Forelimb muscle (tissue), 1 donor: ENCODE data around the gene SIPA1L3. TPM values are rescaled to one million over a fixed set of nuclear protein-coding genes. Genes with fewer than 3 reads are reported as not detected.

Source experiments
- DNase-seq: peaks from one replicate; pipeline ENCODE4 v3.0.0-alpha.2; 2013; ENCODE audit warnings: low read depth
- polyA plus RNA-seq: library from polyadenylated mRNA; unstranded; fragments of 120-200 nt; gene quantifications from one replicate; pipeline ENCODE4 v1.2.1, GENCODE V29; 2013; ENCODE audit not compliant: insufficient read length

The SIPA1L3 gene
- polyA plus RNA-seq, 1 donor: 9.8 TPM

GRCh38 chr19:37947778-37948177 is 40.8 kb downstream of the SIPA1L3 start:
- DNase-seq: no peak

- DNase-seq: no peak
These were observed 41.4 kb downstream of the SIPA1L3 start for GRCh38 chr19:37948362-37948761.

GRCh38 chr19:37950471-37951175 is 43.6 kb downstream of the SIPA1L3 start:
- no peak for DNase-seq

GRCh38 chr19:37951816-37952210 is 44.8 kb downstream of the SIPA1L3 start:
- no peak for DNase-seq

- DNase-seq: no peak
These were observed 46.3 kb downstream of the SIPA1L3 start for GRCh38 chr19:37953171-37953917.

- DNase-seq: no peak
These were observed 46.9 kb downstream of the SIPA1L3 start for GRCh38 chr19:37953918-37954303.

- DNase-seq: no peak
These were observed 47.4 kb downstream of the SIPA1L3 start for GRCh38 chr19:37954421-37954874.

- DNase-seq: no peak
These were observed 49.0 kb downstream of the SIPA1L3 start for GRCh38 chr19:37955986-37956385.

- DNase-seq: no peak
These were observed 50.2 kb downstream of the SIPA1L3 start for GRCh38 chr19:37957176-37957575.

GRCh38 chr19:37959665-37960114 is 52.7 kb downstream of the SIPA1L3 start:
- no peak for DNase-seq

- no peak for DNase-seq
These were observed 54.2 kb downstream of the SIPA1L3 start for GRCh38 chr19:37961198-37961597.

GRCh38 chr19:37963190-37963936 is 56.4 kb downstream of the SIPA1L3 start:
- DNase-seq: no peak

- DNase-seq: no peak
These were observed 57.1 kb downstream of the SIPA1L3 start for GRCh38 chr19:37964109-37964508.

GRCh38 chr19:37966211-37966661 is 59.2 kb downstream of the SIPA1L3 start:
- no peak for DNase-seq

- DNase-seq: no peak
These were observed 59.7 kb downstream of the SIPA1L3 start for GRCh38 chr19:37966662-37967231.

GRCh38 chr19:37969695-37970094 is 62.7 kb downstream of the SIPA1L3 start:
- no peak for DNase-seq

GRCh38 chr19:37970699-37971098 is 63.7 kb downstream of the SIPA1L3 start:
- DNase-seq: no peak

- DNase-seq: no peak
These were observed 65.8 kb downstream of the SIPA1L3 start for GRCh38 chr19:37972803-37973202.

GRCh38 chr19:37973666-37974065 is 66.7 kb downstream of the SIPA1L3 start:
- no peak for DNase-seq

GRCh38 chr19:37975071-37975470 is 68.1 kb downstream of the SIPA1L3 start:
- no peak for DNase-seq

- no peak for DNase-seq
These were observed 68.8 kb downstream of the SIPA1L3 start for GRCh38 chr19:37975596-37976515.
